ENCODE data around the gene SMU1.
"Not testable (repeated sequence)": the region's sequence is repeated elsewhere in the genome, so short reads cannot be mapped to it uniquely, and the experiment has no call there.

The SMU1 gene

GRCh38 chr9:33011831-33012230, 64.6 kb downstream of the SMU1 start:
- Histone ChIP-seq H3K36me3 (ENCODE audit: control insufficient read depth, insufficient read depth, low read length) (no peaks in the 10 kb centered on the region), H3K27me3 (replicated peaks; ENCODE audit: control insufficient read depth, insufficient read depth, low read length) (no peaks in the 10 kb centered on the region), H3K4me3 (replicated peaks; ENCODE audit: low read depth, low read length) (no peak overlapping the region)
- TF ChIP-seq, protein P1, sequence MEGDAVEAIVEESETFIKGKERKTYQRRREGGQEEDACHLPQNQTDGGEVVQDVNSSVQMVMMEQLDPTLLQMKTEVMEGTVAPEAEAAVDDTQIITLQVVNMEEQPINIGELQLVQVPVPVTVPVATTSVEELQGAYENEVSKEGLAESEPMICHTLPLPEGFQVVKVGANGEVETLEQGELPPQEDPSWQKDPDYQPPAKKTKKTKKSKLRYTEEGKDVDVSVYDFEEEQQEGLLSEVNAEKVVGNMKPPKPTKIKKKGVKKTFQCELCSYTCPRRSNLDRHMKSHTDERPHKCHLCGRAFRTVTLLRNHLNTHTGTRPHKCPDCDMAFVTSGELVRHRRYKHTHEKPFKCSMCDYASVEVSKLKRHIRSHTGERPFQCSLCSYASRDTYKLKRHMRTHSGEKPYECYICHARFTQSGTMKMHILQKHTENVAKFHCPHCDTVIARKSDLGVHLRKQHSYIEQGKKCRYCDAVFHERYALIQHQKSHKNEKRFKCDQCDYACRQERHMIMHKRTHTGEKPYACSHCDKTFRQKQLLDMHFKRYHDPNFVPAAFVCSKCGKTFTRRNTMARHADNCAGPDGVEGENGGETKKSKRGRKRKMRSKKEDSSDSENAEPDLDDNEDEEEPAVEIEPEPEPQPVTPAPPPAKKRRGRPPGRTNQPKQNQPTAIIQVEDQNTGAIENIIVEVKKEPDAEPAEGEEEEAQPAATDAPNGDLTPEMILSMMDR (IDR thresholded peaks at IDR 0.05; ENCODE audit: insufficient read depth, low read length, poor library complexity, severe bottlenecking): no peak
- DNase-seq (ENCODE audit: extremely low read depth, insufficient read length): no peak

DNA sequence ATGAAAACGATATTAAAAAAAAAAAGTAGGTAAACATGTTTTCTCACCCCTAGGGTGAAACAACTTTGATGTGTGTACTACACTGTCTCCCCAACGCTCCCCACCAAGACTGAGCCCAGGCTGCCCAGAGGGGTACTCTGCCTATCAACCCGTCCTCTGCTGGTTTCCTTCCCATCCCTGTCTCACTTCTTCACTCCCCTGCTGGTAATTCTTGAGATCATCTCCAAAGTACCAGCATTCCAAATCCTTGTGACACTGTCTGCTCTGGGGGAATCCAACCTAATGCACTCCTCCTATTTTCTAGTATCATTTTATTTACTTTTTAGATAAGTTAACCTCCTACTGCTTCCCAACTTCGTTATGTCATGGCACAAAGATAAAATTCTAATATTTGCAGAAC, 68.7 kb downstream of the SMU1 start:
- DNase-seq (ENCODE audit: extremely low read depth, insufficient read length): no peak
- H3K4me3 ChIP-seq (replicated peaks; ENCODE audit: low read depth, low read length): no peak overlapping the region
- TF ChIP-seq, protein P1 (IDR thresholded peaks at IDR 0.05; ENCODE audit: insufficient read depth, low read length, poor library complexity, severe bottlenecking): no peak
- H3K36me3 ChIP-seq (ENCODE audit: control insufficient read depth, insufficient read depth, low read length): no peaks in the 10 kb centered on the region
- H3K27me3 ChIP-seq (replicated peaks; ENCODE audit: control insufficient read depth, insufficient read depth, low read length): no peaks in the 10 kb centered on the region

DNA sequence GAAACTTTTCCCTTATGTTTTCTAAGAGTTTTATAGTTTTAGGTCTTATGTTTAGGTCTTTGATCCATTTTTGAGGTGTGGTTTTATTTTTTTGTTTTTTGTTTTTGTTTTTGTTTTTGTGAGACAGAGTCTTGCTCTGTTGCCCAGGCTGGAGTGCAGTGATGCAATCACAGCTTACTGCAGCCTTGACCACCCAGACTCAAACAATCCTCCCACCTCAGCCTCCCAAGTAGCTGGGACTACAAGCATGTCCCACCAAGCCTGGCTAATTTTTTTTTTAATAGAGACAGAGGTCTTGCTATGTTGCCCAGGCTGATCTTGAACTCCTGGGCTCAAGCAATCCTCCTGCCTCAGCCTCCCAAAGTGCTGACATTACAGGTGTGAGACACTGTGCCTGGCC, 71.1 kb downstream of the SMU1 start:
- H3K36me3 ChIP-seq (ENCODE audit: control insufficient read depth, insufficient read depth, low read length); DNase-seq (ENCODE audit: extremely low read depth, insufficient read length); H3K4me3 ChIP-seq (replicated peaks; ENCODE audit: low read depth, low read length); H3K27me3 ChIP-seq (replicated peaks; ENCODE audit: control insufficient read depth, insufficient read depth, low read length): not testable (repeated sequence)

DNA sequence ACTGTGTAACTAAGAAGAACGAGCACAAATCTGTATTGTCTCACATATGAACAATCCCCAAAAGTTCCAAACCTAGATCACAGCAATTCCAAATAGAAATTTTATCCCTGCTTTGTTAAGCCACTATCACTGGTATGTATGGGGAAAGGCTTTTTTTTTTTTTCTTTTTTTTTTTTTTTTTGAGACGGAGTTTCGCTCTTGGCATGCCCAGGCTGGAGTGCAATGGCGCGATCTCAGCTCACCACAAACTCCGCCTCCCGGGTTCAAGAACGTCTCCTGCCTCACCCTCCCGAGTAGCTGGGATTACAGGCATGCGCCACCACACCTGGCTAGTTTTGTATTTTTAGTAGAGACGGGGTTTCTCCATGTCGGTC, 75.8 kb downstream of the SMU1 start:
- not testable (repeated sequence) for DNase-seq (ENCODE audit: extremely low read depth, insufficient read length); H3K36me3 ChIP-seq (ENCODE audit: control insufficient read depth, insufficient read depth, low read length); H3K27me3 ChIP-seq (replicated peaks; ENCODE audit: control insufficient read depth, insufficient read depth, low read length)
- peak overlapping the region; percentile 86 for H3K4me3 ChIP-seq (replicated peaks; ENCODE audit: low read depth, low read length)

GRCh38 chr9:32992595-32993238, 83.8 kb downstream of the SMU1 start:
- DNase-seq (ENCODE audit: extremely low read depth, insufficient read length): no peak
- Histone ChIP-seq H3K36me3 (ENCODE audit: control insufficient read depth, insufficient read depth, low read length) (peaks cover 16% of the 10 kb centered on the region), H3K4me3 (replicated peaks; ENCODE audit: low read depth, low read length) (no peak overlapping the region), H3K27me3 (replicated peaks; ENCODE audit: control insufficient read depth, insufficient read depth, low read length) (no peaks in the 10 kb centered on the region)
- TF ChIP-seq, protein P1 (IDR thresholded peaks at IDR 0.05; ENCODE audit: insufficient read depth, low read length, poor library complexity, severe bottlenecking): no peak

DNA sequence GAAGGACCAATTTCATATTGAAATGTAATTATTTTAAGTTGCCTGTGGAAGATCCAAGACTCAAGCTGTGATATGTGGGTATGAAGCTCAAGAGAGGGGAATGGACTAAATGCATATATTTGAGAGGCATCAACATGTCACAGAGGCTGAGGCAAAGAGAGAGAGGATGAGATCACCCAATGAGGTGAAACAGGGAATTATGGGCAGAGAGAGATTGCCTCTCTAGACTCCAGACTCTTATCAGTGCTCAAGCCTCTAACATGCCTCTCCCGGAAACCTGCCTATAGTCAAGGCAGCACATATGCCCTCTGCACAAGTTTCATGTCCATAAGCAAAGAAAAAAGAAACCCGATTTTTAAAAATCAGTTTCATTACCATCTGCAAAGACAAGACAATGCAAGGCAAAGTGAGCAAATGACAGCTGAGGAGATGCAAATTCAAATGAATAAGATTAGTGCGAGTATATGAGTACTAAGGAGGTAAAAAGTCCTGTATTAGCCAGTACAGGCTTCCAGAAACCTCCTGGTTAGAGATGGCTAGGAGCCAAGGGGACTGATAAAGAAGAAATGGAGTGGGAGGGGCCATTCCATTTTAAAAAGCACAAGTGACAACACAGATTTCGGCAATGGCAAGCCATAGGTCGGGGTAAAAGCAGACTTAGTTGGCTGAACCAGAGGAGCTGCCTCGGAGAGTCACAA, 84.4 kb downstream of the SMU1 start:
- no peak for DNase-seq (ENCODE audit: extremely low read depth, insufficient read length)
- TF ChIP-seq, protein P1 (IDR thresholded peaks at IDR 0.05; ENCODE audit: insufficient read depth, low read length, poor library complexity, severe bottlenecking): no peak
- Histone ChIP-seq H3K4me3 (replicated peaks; ENCODE audit: low read depth, low read length) (no peak overlapping the region), H3K36me3 (ENCODE audit: control insufficient read depth, insufficient read depth, low read length) (peaks cover 16% of the 10 kb centered on the region), H3K27me3 (replicated peaks; ENCODE audit: control insufficient read depth, insufficient read depth, low read length) (no peaks in the 10 kb centered on the region)
